K562 (cell line): Measurements from ENCODE around the gene CHAT.

ENCODE experiments used
- ARID3A ChIP-seq: IDR thresholded peaks from 2 replicates; pipeline ENCODE4 v1.6.1; 2012; ENCODE audit warnings: low read depth, low read length, improper control_type of control experiment, borderline replicate concordance
- CBX3 ChIP-seq, 2 experiments: IDR thresholded peaks; 1 replicate in 1 of 2; 2 replicates in 1 of 2; pipeline ENCODE4 v1.6.1; 2012; ENCODE audit warnings: inconsistent platforms in 2 of 2, low read length in 2 of 2, borderline replicate concordance in 1 of 2, control low read depth in 1 of 2
- GABPA ChIP-seq: fragments of 200-800 bp; sonication (Bioruptor generic); conservative IDR thresholded peaks from 2 replicates; pipeline ENCODE4 v1.6.1; 2016; ENCODE audit warnings: low read depth, missing genetic modification characterization, missing compliant biosample characterization
- JUNB ChIP-seq: fragments of 450-650 bp; formaldehyde crosslinking; conservative IDR thresholded peaks from 2 replicates; pipeline ENCODE4 v1.4.0; 2020; ENCODE audit warnings: mild to moderate bottlenecking
- POLR2A ChIP-seq: fragments of 450-650 bp; conservative IDR thresholded peaks from 2 replicates; pipeline ENCODE4 v1.6.1; 2016
- POLR2AphosphoS5 ChIP-seq: IDR thresholded peaks from 2 replicates; pipeline ENCODE4 v1.6.1; 2011; ENCODE audit warnings: mild to moderate bottlenecking, low read depth, low read length, moderate library complexity; ENCODE audit not compliant: control insufficient read depth, insufficient read depth
- ZNF263 ChIP-seq: sonication (generic); formaldehyde crosslinking; IDR thresholded peaks from 2 replicates; pipeline ENCODE4 v1.8.0; 2022; ENCODE audit warnings: mild to moderate bottlenecking, missing genetic modification reagents, borderline replicate concordance
- TF ChIP-seq, protein P1 (sequence below): sonication (generic); formaldehyde crosslinking; IDR thresholded peaks from 2 replicates; pipeline ENCODE4 v1.8.1; 2022; ENCODE audit warnings: missing genetic modification reagents
- TF ChIP-seq, protein P2 (sequence below), 2 experiments: fragments of 450-650 bp; formaldehyde crosslinking in 1 of 2; IDR thresholded peaks; 2 replicates each; pipeline versions ENCODE4 v1.4.0 to v1.6.1; 2014 to 2020; ENCODE audit warnings: mild to moderate bottlenecking in 2 of 2, borderline replicate concordance in 1 of 2, low read depth in 1 of 2

GRCh38 chr10:49650724-49651034 lies 36.8 kb downstream of the CHAT start:
- TF ChIP-seq POLR2A: no peak
- no peak for TF ChIP-seq JUNB
- TF ChIP-seq POLR2AphosphoS5: no peak
- TF ChIP-seq, protein P1, sequence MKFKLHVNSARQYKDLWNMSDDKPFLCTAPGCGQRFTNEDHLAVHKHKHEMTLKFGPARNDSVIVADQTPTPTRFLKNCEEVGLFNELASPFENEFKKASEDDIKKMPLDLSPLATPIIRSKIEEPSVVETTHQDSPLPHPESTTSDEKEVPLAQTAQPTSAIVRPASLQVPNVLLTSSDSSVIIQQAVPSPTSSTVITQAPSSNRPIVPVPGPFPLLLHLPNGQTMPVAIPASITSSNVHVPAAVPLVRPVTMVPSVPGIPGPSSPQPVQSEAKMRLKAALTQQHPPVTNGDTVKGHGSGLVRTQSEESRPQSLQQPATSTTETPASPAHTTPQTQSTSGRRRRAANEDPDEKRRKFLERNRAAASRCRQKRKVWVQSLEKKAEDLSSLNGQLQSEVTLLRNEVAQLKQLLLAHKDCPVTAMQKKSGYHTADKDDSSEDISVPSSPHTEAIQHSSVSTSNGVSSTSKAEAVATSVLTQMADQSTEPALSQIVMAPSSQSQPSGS (CRISPR knock-in tag): no peak
- TF ChIP-seq ZNF263: no peak
- TF ChIP-seq ARID3A: no peak
- TF ChIP-seq, protein P2, sequence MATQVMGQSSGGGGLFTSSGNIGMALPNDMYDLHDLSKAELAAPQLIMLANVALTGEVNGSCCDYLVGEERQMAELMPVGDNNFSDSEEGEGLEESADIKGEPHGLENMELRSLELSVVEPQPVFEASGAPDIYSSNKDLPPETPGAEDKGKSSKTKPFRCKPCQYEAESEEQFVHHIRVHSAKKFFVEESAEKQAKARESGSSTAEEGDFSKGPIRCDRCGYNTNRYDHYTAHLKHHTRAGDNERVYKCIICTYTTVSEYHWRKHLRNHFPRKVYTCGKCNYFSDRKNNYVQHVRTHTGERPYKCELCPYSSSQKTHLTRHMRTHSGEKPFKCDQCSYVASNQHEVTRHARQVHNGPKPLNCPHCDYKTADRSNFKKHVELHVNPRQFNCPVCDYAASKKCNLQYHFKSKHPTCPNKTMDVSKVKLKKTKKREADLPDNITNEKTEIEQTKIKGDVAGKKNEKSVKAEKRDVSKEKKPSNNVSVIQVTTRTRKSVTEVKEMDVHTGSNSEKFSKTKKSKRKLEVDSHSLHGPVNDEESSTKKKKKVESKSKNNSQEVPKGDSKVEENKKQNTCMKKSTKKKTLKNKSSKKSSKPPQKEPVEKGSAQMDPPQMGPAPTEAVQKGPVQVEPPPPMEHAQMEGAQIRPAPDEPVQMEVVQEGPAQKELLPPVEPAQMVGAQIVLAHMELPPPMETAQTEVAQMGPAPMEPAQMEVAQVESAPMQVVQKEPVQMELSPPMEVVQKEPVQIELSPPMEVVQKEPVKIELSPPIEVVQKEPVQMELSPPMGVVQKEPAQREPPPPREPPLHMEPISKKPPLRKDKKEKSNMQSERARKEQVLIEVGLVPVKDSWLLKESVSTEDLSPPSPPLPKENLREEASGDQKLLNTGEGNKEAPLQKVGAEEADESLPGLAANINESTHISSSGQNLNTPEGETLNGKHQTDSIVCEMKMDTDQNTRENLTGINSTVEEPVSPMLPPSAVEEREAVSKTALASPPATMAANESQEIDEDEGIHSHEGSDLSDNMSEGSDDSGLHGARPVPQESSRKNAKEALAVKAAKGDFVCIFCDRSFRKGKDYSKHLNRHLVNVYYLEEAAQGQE (IDR thresholded peaks at IDR 0.05; ENCODE audit: borderline replicate concordance): no peak
- TF ChIP-seq, protein P2 (CRISPR knock-in tag; IDR thresholded peaks at IDR 0.05; ENCODE audit: low read depth): no peak
- no peak for TF ChIP-seq CBX3 (IDR thresholded peaks at IDR 0.05; ENCODE audit: borderline replicate concordance in 1 of 2, low read length in 2 of 2)
- no peak for TF ChIP-seq GABPA (tag)
